GM18861 (cell line): ENCODE results near the gene MYOF.

Experiments used
- ATAC-seq: cut with Tn5 transposase; IDR thresholded peaks from one replicate; pipeline ENCODE4 v1.9.1; 2021; ENCODE audit not compliant: unreplicated experiment

The MYOF gene

GRCh38 chr10:93261961-93262610 lies 220.0 kb downstream of the MYOF start:
- ATAC-seq, result no peak

GRCh38 chr10:93261089-93261488 lies 221.0 kb downstream of the MYOF start:
- ATAC-seq, result no peak

GRCh38 chr10:93259126-93259525 lies 223.0 kb downstream of the MYOF start:
- no peak for ATAC-seq
